Measurements from ENCODE around the gene ZNF469. TPM values are rescaled to one million over a fixed set of nuclear protein-coding genes. Genes with fewer than 3 reads are reported as not detected.

ZNF469 gene
- total RNA-seq, 6 experiments from 2014 or later = 0.22 to 1.3 (median 0.37) TPM

DNA sequence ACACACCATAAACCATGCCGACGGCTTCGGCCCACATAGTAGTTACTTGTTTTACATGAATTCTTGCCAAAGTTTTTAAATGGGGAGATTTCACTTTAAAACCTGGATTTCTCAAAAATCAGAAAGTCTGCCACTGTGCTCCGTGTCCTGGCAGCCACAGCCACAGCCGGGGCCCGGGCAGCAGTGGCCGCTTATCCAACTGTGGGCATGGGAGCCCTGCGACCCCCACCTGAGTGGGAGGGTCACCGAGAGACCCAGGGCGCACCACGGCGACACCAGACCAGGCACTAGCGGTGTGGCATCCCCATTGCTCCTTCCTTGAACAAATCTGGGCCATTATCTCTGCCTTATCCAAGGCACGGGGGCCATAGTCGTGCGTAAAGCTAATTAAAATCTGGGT, 30.0 kb downstream of the ZNF469 start:
- intact Hi-C loops (cut with DNase I) = no loop called here
- Histone ChIP-seq H3K27me3 (no peaks in the 10 kb centered on the region), H3K4me3 (no peak overlapping the region), H3K36me3 (no peaks in the 10 kb centered on the region), H3K9me3 (no peaks in the 10 kb centered on the region), H3K27ac (no peak overlapping the region), H3K4me1 (no peaks in the 10 kb centered on the region)
- 90% methylated on average over 11 of the region's 16 CpGs for WGBS (ENCODE audit: insufficient coverage, low coverage, low lambda C conversion rate, missing lambda C conversion rate)
- ATAC-seq = no peak
- no peak for TF ChIP-seq POLR2A (IDR thresholded peaks at IDR 0.05)
- TF ChIP-seq, protein P1, sequence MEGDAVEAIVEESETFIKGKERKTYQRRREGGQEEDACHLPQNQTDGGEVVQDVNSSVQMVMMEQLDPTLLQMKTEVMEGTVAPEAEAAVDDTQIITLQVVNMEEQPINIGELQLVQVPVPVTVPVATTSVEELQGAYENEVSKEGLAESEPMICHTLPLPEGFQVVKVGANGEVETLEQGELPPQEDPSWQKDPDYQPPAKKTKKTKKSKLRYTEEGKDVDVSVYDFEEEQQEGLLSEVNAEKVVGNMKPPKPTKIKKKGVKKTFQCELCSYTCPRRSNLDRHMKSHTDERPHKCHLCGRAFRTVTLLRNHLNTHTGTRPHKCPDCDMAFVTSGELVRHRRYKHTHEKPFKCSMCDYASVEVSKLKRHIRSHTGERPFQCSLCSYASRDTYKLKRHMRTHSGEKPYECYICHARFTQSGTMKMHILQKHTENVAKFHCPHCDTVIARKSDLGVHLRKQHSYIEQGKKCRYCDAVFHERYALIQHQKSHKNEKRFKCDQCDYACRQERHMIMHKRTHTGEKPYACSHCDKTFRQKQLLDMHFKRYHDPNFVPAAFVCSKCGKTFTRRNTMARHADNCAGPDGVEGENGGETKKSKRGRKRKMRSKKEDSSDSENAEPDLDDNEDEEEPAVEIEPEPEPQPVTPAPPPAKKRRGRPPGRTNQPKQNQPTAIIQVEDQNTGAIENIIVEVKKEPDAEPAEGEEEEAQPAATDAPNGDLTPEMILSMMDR (IDR thresholded peaks at IDR 0.05) = no peak
- no peak for DNase-seq

DNA sequence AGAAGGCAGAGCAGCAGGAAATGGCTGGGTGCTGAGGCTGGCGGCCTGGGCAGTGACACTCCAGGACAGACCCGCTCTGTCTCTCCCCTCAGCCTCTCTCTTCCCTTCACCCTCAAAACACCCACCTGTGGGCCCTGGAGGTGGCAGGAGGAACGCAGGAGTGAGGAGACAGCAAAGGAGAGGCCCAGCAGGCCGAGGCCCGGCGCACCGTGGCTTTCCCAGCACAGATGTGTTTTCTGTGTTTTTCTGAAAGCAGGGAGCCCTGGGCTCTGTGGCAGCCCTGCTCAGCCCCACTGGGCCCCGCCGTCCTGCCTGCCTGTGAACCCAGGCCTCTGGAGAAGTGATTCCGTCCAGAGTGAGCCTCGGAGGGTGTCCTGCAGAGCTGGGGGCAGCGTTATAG, 30.5 kb downstream of the ZNF469 start:
- no peaks in the 10 kb centered on the region for H3K4me1 ChIP-seq

DNA sequence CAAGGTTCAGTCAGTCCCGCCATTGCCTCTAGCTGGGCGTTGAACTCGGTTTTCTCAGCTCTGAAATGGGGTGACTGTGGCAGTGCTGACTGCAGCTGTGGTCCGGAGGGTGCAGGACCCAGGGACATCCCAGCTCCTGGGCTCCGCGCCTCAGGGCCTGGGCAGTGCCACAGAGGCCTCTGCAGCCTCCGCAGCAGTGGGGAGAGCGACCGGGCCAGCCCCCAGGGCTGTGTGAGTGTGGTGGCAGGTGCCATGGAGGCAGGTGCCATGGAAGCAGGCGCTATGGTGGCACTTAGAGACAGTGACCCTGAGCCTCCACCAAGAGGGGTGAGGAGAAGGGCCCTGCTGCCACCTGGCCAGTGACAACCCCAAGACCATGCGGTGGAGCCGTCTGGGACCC, 30.9 kb downstream of the ZNF469 start:
- H3K9me3 ChIP-seq = no peaks in the 10 kb centered on the region
- H3K4me1 ChIP-seq = no peaks in the 10 kb centered on the region
- H3K27me3 ChIP-seq = no peaks in the 10 kb centered on the region
- no peak overlapping the region for H3K27ac ChIP-seq
- DNase-seq = no peak
- no CpG with 5 or more reads among the region's 12 CpGs for WGBS (ENCODE audit: insufficient coverage, low coverage, low lambda C conversion rate, missing lambda C conversion rate)
- no peak for TF ChIP-seq POLR2A (IDR thresholded peaks at IDR 0.05)
- TF ChIP-seq, protein P1 (IDR thresholded peaks at IDR 0.05) = no peak
- no peaks in the 10 kb centered on the region for H3K36me3 ChIP-seq
- no peak overlapping the region for H3K4me3 ChIP-seq
- intact Hi-C loops (cut with DNase I) = no loop called here
- ATAC-seq = no peak

More for the DNA sequence above, 30.5 kb downstream of the ZNF469 start:
- H3K9me3 ChIP-seq = no peaks in the 10 kb centered on the region
- TF ChIP-seq, protein P1 (IDR thresholded peaks at IDR 0.05) = no peak
- TF ChIP-seq POLR2A (IDR thresholded peaks at IDR 0.05) = no peak
- no peak for ATAC-seq
- DNase-seq = no peak
- no peaks in the 10 kb centered on the region for H3K27me3 ChIP-seq
- WGBS (ENCODE audit: insufficient coverage, low coverage, low lambda C conversion rate, missing lambda C conversion rate) = 100% methylated on average over 2 of the region's 12 CpGs
- no peak overlapping the region for H3K4me3 ChIP-seq
- H3K27ac ChIP-seq = no peak overlapping the region
- intact Hi-C loops (cut with DNase I) = no loop called here
- H3K36me3 ChIP-seq = no peaks in the 10 kb centered on the region

DNA sequence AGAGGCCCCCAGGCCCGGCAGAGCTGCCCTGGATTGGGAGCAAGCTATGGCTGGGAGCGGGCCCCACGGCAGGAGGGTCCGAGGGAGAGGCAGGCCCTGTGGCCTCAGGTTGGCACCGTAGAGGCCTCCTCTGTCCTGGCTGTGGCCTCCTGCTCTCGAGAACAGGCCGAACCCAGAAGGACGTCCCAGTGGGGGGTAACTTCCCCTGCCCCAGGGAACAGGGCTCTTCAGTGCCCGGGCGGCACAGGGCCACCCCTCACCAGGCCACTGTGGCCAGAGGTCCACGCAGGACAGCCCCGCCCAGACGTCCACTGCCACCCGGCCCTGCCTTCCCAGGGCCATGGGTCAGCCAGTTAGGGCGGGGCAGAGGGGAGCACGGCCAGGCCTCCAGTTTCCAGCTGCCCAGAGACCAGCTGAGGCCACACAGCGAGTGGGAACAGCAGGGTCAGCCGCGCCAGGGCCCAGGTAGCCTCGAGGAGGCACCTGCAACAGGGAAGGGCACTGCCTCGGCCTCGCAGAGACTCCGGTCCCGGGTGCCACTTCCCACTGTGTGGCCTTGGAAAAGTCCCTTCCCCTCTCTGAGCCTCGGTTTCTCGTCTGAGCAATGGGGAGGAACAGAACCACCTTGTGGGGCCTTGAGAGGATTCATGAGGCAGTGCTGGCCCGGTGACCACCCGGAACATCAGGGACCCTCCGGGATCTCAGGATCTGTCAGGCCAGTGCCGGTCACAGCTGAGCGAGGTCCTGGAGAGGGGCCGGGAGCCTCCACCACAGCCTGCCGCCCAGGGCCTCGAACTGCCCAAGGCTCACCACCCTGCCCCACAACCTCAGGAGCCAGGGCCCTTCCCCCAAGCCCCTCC, 32.0 kb downstream of the ZNF469 start:
- intact Hi-C loops (cut with DNase I) = no loop called here
- Histone ChIP-seq H3K36me3 (no peaks in the 10 kb centered on the region), H3K4me3 (no peak overlapping the region), H3K27me3 (no peaks in the 10 kb centered on the region), H3K9me3 (no peaks in the 10 kb centered on the region), H3K27ac (no peak overlapping the region), H3K4me1 (no peaks in the 10 kb centered on the region)
- no peak for TF ChIP-seq POLR2A (IDR thresholded peaks at IDR 0.05)
- TF ChIP-seq, protein P1 (IDR thresholded peaks at IDR 0.05) = no peak
- no CpG with 5 or more reads among the region's 34 CpGs for WGBS (ENCODE audit: insufficient coverage, low coverage, low lambda C conversion rate, missing lambda C conversion rate)
- ATAC-seq (peak in 1 of 4 donors; percentile 2), DNase-seq (no peak)
